H1 (cell line): ENCODE results near the gene GRB14. TPM values are rescaled to one million over a fixed set of nuclear protein-coding genes. Genes with fewer than 3 reads are reported as not detected.

Experiments used
- CTCF ChIA-PET: fragments of 300-600 bp; sonication (Branson Sonifier 250); formaldehyde crosslinking; loops from one replicate; lab custom pipeline; 2021; ENCODE audit not compliant: partially characterized antibody; lab: Charles Lee
- POLR2A ChIA-PET: fragments of 300-600 bp; sonication (Branson Sonifier 250); formaldehyde crosslinking; loops from one replicate; lab custom pipeline; 2021; ENCODE audit warnings: inconsistent platforms; ENCODE audit not compliant: partially characterized antibody; lab: Charles Lee
- DNase-seq, 2 experiments: peaks; one replicate each; pipeline versions ENCODE4 v3.0.0 to v3.0.0-alpha.2; 2010 to 2022; ENCODE audit warnings: low spot score in 2 of 2, low read depth in 1 of 2, mixed read lengths in 1 of 2
- FAIRE-seq: peaks from 2 replicates; lab custom pipeline; 2011; peaks lifted over from hg19 to GRCh38; lab: Jason Lieb, UNC
- H2AFZ ChIP-seq: 2 replicates; pipeline ENCODE4 v1.8.1; 2012; ENCODE audit warnings: low read length, inconsistent platforms
- H2AK5ac ChIP-seq: 2 replicates; pipeline ENCODE4 v1.6.1; 2013; ENCODE audit warnings: low read depth, low read length
- H2BK120ac ChIP-seq: replicated peaks from 2 replicates; pipeline ENCODE3; 2013; ENCODE audit warnings: low read depth, low read length, inconsistent platforms
- H2BK12ac ChIP-seq: 2 replicates; pipeline ENCODE4 v1.6.1; 2013; ENCODE audit warnings: low read depth, low read length
- H2BK15ac ChIP-seq: 2 replicates; pipeline ENCODE4 v1.6.1; 2013; ENCODE audit warnings: low read length
- H2BK20ac ChIP-seq: 2 replicates; pipeline ENCODE4 v1.6.1; 2013; ENCODE audit warnings: low read length
- H2BK5ac ChIP-seq: 2 replicates; pipeline ENCODE4 v1.6.1; 2013; ENCODE audit warnings: low read depth, low read length
- H3K14ac ChIP-seq: 2 replicates; pipeline ENCODE4 v1.6.1; 2013; ENCODE audit warnings: inconsistent platforms; ENCODE audit not compliant: insufficient read length
- H3K18ac ChIP-seq: 2 replicates; pipeline ENCODE4 v1.6.1; 2013; ENCODE audit warnings: low read length; ENCODE audit errors: extremely low read depth
- H3K23ac ChIP-seq: 2 replicates; pipeline ENCODE4 v1.6.1; 2013; ENCODE audit warnings: inconsistent platforms; ENCODE audit not compliant: insufficient read length
- H3K23me2 ChIP-seq: 2 replicates; pipeline ENCODE4 v1.6.1; 2013; ENCODE audit warnings: low read depth, low read length
- H3K27ac ChIP-seq: 2 replicates; pipeline ENCODE4 v1.6.1; 2011; ENCODE audit warnings: low read depth, low read length, inconsistent platforms
- H3K27me3 ChIP-seq, 4 experiments: replicated peaks in 1 of 4; 1 replicate in 1 of 4; 2 replicates in 3 of 4; pipeline versions ENCODE4 v1.6.1 to v1.8.1; 2011 to 2013; ENCODE audit warnings: low read length in 3 of 4, mild to moderate bottlenecking in 3 of 4, inconsistent platforms in 2 of 4, mixed read lengths in 2 of 4, moderate library complexity in 1 of 4; ENCODE audit not compliant: control insufficient read depth in 3 of 4, insufficient read depth in 3 of 4; ENCODE audit errors: extremely low read depth in 1 of 4
- H3K36me3 ChIP-seq, 4 experiments: 2 replicates each; pipeline versions ENCODE4 v1.6.1 to v1.8.1; 2011 to 2013; ENCODE audit warnings: mild to moderate bottlenecking in 4 of 4, low read length in 3 of 4, moderate library complexity in 2 of 4, control low read depth in 1 of 4, inconsistent platforms in 1 of 4; ENCODE audit not compliant: insufficient read depth in 4 of 4, control insufficient read depth in 2 of 4
- H3K4ac ChIP-seq: replicated peaks from 2 replicates; pipeline ENCODE3; 2013; ENCODE audit warnings: low read length, low read depth, mixed read lengths, inconsistent platforms; ENCODE audit not compliant: insufficient read length
- H3K4me1 ChIP-seq, 4 experiments: replicated peaks in 1 of 4; 1 replicate in 1 of 4; 2 replicates in 3 of 4; pipeline versions ENCODE4 v1.6.1 to v1.8.1; 2011 to 2013; ENCODE audit warnings: low read length in 3 of 4, inconsistent platforms in 2 of 4, mixed read lengths in 1 of 4; ENCODE audit not compliant: insufficient read depth in 4 of 4, control insufficient read depth in 3 of 4
- H3K4me2 ChIP-seq, 2 experiments: 2 replicates each; pipeline versions ENCODE4 v1.6.1 to v1.8.1; 2011 to 2013; ENCODE audit warnings: low read depth in 2 of 2, low read length in 2 of 2, control low read depth in 1 of 2, inconsistent platforms in 1 of 2, mild to moderate bottlenecking in 1 of 2; ENCODE audit not compliant: insufficient read depth in 1 of 2
- H3K4me3 ChIP-seq, 4 experiments: fragments of 200-600, 300-600 bp in 1 of 4; sonication (generic), shearing (Covaris generic), sonication (Bioruptor Twin) in 1 of 4; 2 replicates each; pipeline versions ENCODE4 v1.5.1 to v1.8.1; 2011 to 2016; ENCODE audit warnings: low read length in 4 of 4, low read depth in 3 of 4, control low read depth in 2 of 4, inconsistent platforms in 2 of 4, mild to moderate bottlenecking in 2 of 4, mixed read lengths in 1 of 4, moderate library complexity in 1 of 4; ENCODE audit not compliant: insufficient read depth in 2 of 4; ENCODE audit errors: extremely low read depth in 1 of 4
- H3K56ac ChIP-seq: replicated peaks from 2 replicates; pipeline ENCODE3; 2013; ENCODE audit warnings: low read depth, mild to moderate bottlenecking, mixed read lengths, low read length, inconsistent platforms; ENCODE audit not compliant: insufficient read length
- H3K79me1 ChIP-seq: 2 replicates; pipeline ENCODE4 v1.6.1; 2013; ENCODE audit warnings: low read depth, low read length, control low read depth
- H3K79me2 ChIP-seq, 2 experiments: 2 replicates each; pipeline versions ENCODE4 v1.6.1 to v1.8.1; 2012 to 2013; ENCODE audit warnings: low read length in 2 of 2, mild to moderate bottlenecking in 2 of 2, inconsistent platforms in 1 of 2; ENCODE audit not compliant: insufficient read depth in 2 of 2, control insufficient read depth in 1 of 2
- H3K9ac ChIP-seq, 4 experiments: replicated peaks in 1 of 4; 1 replicate in 1 of 4; 2 replicates in 3 of 4; pipeline versions ENCODE4 v1.6.1 to v1.8.1; 2011 to 2013; ENCODE audit warnings: low read depth in 3 of 4, low read length in 3 of 4, control low read depth in 2 of 4, mild to moderate bottlenecking in 2 of 4, moderate library complexity in 2 of 4, inconsistent platforms in 1 of 4; ENCODE audit errors: extremely low read depth in 1 of 4
- H3K9me3 ChIP-seq, 2 experiments: 2 replicates each; pipeline versions ENCODE4 v1.6.1 to v1.8.1; 2012 to 2013; ENCODE audit warnings: mild to moderate bottlenecking in 2 of 2, moderate library complexity in 2 of 2, control low read depth in 1 of 2, inconsistent platforms in 1 of 2, low read depth in 1 of 2, low read length in 1 of 2, mixed read lengths in 1 of 2; ENCODE audit not compliant: insufficient read depth in 2 of 2
- H4K20me1 ChIP-seq, 2 experiments: replicated peaks in 1 of 2; 2 replicates each; pipeline versions ENCODE3 to v1.8.1; 2011 to 2013; ENCODE audit warnings: inconsistent platforms in 2 of 2, low read length in 2 of 2, mild to moderate bottlenecking in 1 of 2; ENCODE audit not compliant: insufficient read depth in 2 of 2, control insufficient read depth in 1 of 2
- H4K5ac ChIP-seq: 2 replicates; pipeline ENCODE4 v1.6.1; 2013; ENCODE audit warnings: low read length, low read depth, mixed read lengths, inconsistent platforms; ENCODE audit not compliant: insufficient read length
- H4K8ac ChIP-seq: 2 replicates; pipeline ENCODE4 v1.8.0; 2013; ENCODE audit warnings: mild to moderate bottlenecking, moderate library complexity, low read length, inconsistent platforms; ENCODE audit not compliant: insufficient read depth; ENCODE audit errors: extremely low read depth
- H4K91ac ChIP-seq: replicated peaks from 2 replicates; pipeline ENCODE3; 2013; ENCODE audit warnings: low read length, mixed read lengths, inconsistent platforms; ENCODE audit not compliant: insufficient read length
- CBX5 ChIP-seq: fragments of 300-800, 300-1000 bp; sonication (generic); IDR thresholded peaks from 2 replicates; pipeline ENCODE4 v1.7.1; 2016; ENCODE audit warnings: antibody characterized with exemption, low read length, low read depth
- SP4 ChIP-seq: IDR thresholded peaks from 2 replicates; pipeline ENCODE4 v1.6.1; 2012; ENCODE audit warnings: low read length, inconsistent platforms
- WGBS, 2 experiments: shearing (Covaris generic) in 1 of 2; methylation state at CpG; one replicate each; pipeline versions ENCODE4 v1.1.6 to v1.1.7; 2013 to 2015; ENCODE audit warnings: low lambda C conversion rate in 2 of 2, mixed read lengths in 2 of 2, inconsistent platforms in 1 of 2, low coverage in 1 of 2, missing lambda C conversion rate in 1 of 2; ENCODE audit not compliant: insufficient replicate concordance in 2 of 2, insufficient coverage in 1 of 2, insufficient read length in 1 of 2; ENCODE audit errors: extremely low coverage in 1 of 2, missing lambda C conversion rate in 1 of 2; 5-methylcytosine and 5-hydroxymethylcytosine counted together
- polyA plus RNA-seq, 7 experiments: library from polyadenylated mRNA; depleted of rRNA in 3 of 7; stranded (reverse) in 5 of 7; unstranded in 2 of 7; fragments of >200 nt in 5 of 7; fragments of 200-250 nt in 2 of 7; gene quantifications; 1 replicate in 5 of 7; 2 replicates in 1 of 7; 4 replicates in 1 of 7; pipeline versions ENCODE4 v1.2.1 to v1.2.3, GENCODE V29; 2011 to 2013; ENCODE audit warnings: missing spikeins in 2 of 7, mixed read lengths in 2 of 7
- total RNA-seq: library from RNA; stranded (reverse); fragmentation: NEBNext Ultra II Directional; extraction: Animal tissue kit (Norgen Biotek cat#: 25700); gene quantifications from 2 replicates; pipeline ENCODE4 v1.2.1, GENCODE V29; 2021

Gene GRB14
- total and polyA plus RNA-seq, 2 of the 8 experiments (the other 6 are each of a cell fraction or from before 2014, with no cell fraction given): 2.5 to 11.6 TPM

- H3K9ac ChIP-seq: no peak overlapping the region
- no peak overlapping the region for H2BK5ac ChIP-seq
- H4K8ac ChIP-seq: no peak overlapping the region
- H3K14ac ChIP-seq: no peak overlapping the region
- FAIRE-seq (no peak), DNase-seq (no peak)
- no peak overlapping the region for H2BK15ac ChIP-seq
- no peaks in the 10 kb centered on the region for H3K23me2 ChIP-seq
- no peak overlapping the region for H3K4ac ChIP-seq
- no peak overlapping the region for H3K18ac ChIP-seq
- H2BK20ac ChIP-seq: no peak overlapping the region
- H3K79me1 ChIP-seq: no peaks in the 10 kb centered on the region; the same call in 1 of the 2 replicates
- no peaks in the 10 kb centered on the region for H4K20me1 ChIP-seq
- no peaks in the 10 kb centered on the region for H3K27me3 ChIP-seq
- no peak overlapping the region for H2BK12ac ChIP-seq
- 100% methylated on average over 1 of the region's 1 CpG; no CpG with 5 or more reads in 1 of the 2 experiments for WGBS, 2 experiments
- H2AFZ ChIP-seq: no peak overlapping the region
- H3K79me2 ChIP-seq: no peaks in the 10 kb centered on the region
- H3K27ac ChIP-seq: no peak overlapping the region
- CTCF ChIA-PET: interaction anchor here (0.6 to 2.9 kb wide), 17 partner anchors 8 to 347 kb away, joined by 3 to 36 read pairs (median 4); partner anchors contain the start of gene GRB14
- H3K36me3 ChIP-seq: no peaks in the 10 kb centered on the region
- no peak overlapping the region for H3K4me3 ChIP-seq
- H3K56ac ChIP-seq: no peak overlapping the region
- no peak overlapping the region for H2AK5ac ChIP-seq
- H3K9me3 ChIP-seq: no peaks in the 10 kb centered on the region
- no peak overlapping the region for H2BK120ac ChIP-seq
- no peak overlapping the region for H3K4me2 ChIP-seq
- no peak overlapping the region for H3K23ac ChIP-seq
- H4K91ac ChIP-seq: no peak overlapping the region
- no peak overlapping the region for H4K5ac ChIP-seq
- no peaks in the 10 kb centered on the region for H3K4me1 ChIP-seq
- POLR2A ChIA-PET: no interaction called here
- TF ChIP-seq CBX5 (no peak), SP4 (no peak)
These were observed 20.5 kb downstream of the GRB14 start for GRCh38 chr2:164600763-164601162.
